GM12864 (cell line): ENCODE data around the gene KIF13A.

Source experiments
- DNase-seq: peaks from one replicate; pipeline ENCODE4 v3.0.0-alpha.2; 2011; ENCODE audit warnings: low read depth
- H3K4me3 ChIP-seq: 2 replicates; pipeline ENCODE4 v1.5.1; 2011; ENCODE audit warnings: mild to moderate bottlenecking, low read depth, low read length, control low read depth
- TF ChIP-seq, protein P1 (sequence below): IDR thresholded peaks from 2 replicates; pipeline ENCODE4 v1.5.1; 2011; ENCODE audit warnings: low read depth, mild to moderate bottlenecking, moderate library complexity, low read length, control low read depth, inconsistent platforms; ENCODE audit errors: missing control alignments

KIF13A gene

DNA sequence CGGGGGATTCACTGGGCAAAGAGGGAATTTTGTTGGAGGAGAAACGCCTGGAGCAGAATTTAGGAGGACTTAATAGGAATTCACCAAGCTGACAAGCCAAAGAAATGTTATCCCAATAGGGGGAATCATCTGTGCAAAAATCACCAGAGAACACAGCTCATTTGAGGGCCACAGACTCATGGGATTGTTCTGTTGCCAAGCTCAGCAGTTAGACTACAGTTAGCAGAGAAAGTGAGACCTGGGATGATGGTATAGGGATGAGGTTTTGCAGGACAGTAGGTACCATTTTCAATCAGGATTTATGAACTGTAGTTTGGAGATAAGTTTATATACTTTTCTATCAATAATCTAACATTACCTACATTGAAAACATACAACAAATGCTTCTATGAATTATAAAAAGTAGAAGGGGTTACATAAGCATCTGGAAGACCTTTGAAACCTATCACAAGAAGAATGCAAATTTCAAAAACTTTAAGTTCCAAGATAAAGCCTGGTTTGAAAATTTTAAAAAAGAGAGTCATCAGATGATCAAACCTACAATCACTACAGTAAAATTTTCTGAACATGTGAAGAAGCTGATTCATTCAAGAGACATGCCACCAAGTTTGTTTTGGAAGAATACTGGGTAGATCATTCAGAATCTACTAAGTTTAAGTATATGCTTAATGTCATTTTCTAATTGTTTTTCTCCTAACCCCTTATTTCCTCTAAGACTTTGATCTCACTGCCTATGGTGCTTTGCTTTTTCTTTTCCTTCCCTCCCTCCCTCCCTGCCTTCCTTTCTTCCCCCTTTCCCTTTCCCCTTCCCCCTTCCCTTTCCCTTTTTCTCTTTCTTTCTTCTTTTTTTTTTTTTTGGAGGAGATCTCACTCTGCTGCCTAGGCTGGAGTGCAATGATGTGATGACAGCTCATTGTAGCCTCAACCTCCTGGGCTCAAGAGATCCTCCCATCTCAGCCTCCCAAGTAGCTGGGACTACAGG is 81.5 kb downstream of the KIF13A start:
- TF ChIP-seq, protein P1, sequence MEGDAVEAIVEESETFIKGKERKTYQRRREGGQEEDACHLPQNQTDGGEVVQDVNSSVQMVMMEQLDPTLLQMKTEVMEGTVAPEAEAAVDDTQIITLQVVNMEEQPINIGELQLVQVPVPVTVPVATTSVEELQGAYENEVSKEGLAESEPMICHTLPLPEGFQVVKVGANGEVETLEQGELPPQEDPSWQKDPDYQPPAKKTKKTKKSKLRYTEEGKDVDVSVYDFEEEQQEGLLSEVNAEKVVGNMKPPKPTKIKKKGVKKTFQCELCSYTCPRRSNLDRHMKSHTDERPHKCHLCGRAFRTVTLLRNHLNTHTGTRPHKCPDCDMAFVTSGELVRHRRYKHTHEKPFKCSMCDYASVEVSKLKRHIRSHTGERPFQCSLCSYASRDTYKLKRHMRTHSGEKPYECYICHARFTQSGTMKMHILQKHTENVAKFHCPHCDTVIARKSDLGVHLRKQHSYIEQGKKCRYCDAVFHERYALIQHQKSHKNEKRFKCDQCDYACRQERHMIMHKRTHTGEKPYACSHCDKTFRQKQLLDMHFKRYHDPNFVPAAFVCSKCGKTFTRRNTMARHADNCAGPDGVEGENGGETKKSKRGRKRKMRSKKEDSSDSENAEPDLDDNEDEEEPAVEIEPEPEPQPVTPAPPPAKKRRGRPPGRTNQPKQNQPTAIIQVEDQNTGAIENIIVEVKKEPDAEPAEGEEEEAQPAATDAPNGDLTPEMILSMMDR, result no peak
- DNase-seq, result no peak
- H3K4me3 ChIP-seq, result no peak overlapping the region

DNA sequence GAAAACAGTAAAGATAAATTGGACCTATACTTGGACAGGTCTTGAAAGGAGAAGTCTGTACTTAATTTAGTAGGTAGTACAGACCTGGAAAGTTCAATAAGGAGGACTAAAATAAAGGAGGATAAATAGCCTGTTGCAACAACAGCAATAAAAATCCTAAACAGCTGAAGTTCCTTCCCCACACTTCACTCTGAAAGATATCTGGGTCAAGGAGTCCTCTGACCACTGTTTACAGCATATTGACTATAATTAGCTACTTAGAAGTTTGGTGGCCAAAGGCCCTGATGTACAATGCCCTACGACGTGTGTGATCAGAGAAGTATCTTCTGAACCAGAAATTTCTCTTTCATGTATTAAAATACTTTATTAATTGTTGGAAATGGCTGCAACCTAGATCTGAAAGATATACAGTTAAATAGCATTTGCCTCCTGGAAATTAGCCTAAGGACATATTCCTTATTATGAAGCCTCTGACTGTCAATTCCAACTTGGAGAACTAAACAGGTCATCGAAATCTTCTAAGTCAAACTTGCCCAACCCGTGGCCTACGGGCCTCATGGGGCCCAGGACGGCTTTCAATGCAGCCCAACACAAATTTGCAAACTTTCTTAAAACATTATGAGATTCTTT is 82.8 kb downstream of the KIF13A start:
- no peak overlapping the region for H3K4me3 ChIP-seq
- TF ChIP-seq, protein P1, result no peak

DNA sequence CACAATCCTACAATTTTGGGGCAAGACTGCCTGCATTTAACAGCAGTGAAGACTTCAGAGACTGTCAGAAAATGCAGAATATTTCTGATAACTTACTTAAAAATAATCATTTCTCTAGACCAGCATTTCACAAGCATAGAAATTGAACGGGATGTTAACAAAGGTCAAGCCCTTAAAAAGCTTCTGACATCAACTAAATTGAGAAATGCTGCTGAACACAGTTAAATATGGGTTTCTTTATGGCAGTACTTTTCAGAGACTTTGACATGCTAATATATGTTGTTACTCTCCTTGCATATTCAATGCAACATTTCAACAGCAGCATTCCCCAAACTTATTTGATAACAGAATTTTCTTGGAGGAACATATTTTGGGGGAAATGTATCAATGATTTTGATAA is 84.5 kb downstream of the KIF13A start:
- DNase-seq, result no peak
- TF ChIP-seq, protein P1, result no peak
- H3K4me3 ChIP-seq, result no peak overlapping the region

More for the DNA sequence above, 82.8 kb downstream of the KIF13A start:
- no peak for DNase-seq

DNA sequence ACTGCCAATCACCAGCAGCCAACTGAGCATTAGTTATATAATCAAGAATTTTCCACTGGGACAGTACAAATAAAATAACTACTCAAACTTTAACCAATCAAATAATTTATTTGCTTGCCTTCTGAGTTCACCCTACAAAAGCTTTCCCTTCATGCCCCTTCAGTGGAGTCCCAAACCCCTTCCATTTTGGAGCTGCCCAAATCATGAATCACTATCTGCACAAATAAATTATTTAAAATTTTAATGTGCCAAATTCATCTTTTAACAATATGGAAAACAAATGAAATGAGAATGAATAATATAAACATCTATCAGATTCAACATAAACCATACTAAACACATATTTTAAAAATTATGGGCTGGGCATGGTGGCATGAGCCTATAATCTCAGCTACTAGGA is 85.9 kb downstream of the KIF13A start:
- no peak for DNase-seq
- H3K4me3 ChIP-seq, result no peak overlapping the region
- TF ChIP-seq, protein P1, result no peak

DNA sequence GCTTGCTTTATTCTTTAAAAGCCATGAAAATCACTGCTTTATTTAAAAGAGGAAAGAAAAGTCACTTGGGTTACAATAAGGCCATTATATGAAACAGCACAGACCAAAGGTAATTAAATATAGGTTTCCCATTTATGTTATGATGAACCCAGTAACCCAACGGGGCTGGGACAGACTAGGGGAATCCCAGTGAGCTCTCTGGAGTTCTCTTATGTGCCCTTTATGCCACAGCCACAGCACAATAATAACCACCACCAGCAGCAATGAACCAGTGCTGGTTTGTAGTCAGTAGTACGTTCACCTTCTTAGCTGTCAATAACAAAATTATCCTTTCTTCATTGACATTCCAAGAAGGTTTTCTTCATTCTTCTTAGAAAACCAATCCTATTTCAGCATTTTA is 87.4 kb downstream of the KIF13A start:
- H3K4me3 ChIP-seq, result no peak overlapping the region
- TF ChIP-seq, protein P1, result no peak
- DNase-seq, result no peak

DNA sequence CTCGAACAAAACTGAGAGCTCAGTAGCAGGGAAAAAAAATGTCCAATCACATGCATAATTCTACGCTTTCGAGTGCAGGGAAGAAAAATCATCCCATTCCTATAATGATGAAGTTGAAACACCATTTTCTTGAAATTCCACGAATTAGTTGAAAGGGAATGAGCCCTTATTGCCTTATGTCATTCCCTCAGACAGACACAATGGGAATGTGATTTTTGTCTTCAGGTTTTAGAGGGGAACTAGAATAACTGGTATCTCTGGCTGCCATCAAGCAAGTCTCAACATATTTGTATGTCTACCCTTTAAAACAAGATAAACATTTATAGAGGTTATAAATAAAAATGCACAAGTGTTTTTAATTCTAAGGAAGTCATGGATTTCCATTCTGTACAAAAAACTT is 87.9 kb downstream of the KIF13A start:
- TF ChIP-seq, protein P1, result no peak
- DNase-seq, result no peak
- H3K4me3 ChIP-seq, result no peak overlapping the region
